Type B pancreatic cell (in vitro differentiated cells): ENCODE results near the gene TCF20. TPM values are rescaled to one million over a fixed set of nuclear protein-coding genes. Genes with fewer than 3 reads are reported as not detected.
A peak's percentile ranks its signal among the peaks of the same experiment; 100 is the strongest.

Source experiments
- DNase-seq: peaks from one replicate; pipeline ENCODE4 v3.0.0; 2021; ENCODE audit warnings: mixed read lengths; ENCODE audit not compliant: unreplicated experiment; ENCODE audit errors: extremely low spot score
- H3K27ac Mint-ChIP-seq: 2 replicates; pipeline ENCODE4 v1.8.0; 2021; ENCODE audit warnings: mild to moderate bottlenecking, mixed read lengths
- H3K27me3 Mint-ChIP-seq: 2 replicates; pipeline ENCODE4 v1.8.0; 2021; ENCODE audit warnings: mixed read lengths
- H3K36me3 Mint-ChIP-seq: 2 replicates; pipeline ENCODE4 v1.8.0; 2021; ENCODE audit warnings: mixed read lengths
- H3K4me1 Mint-ChIP-seq: one replicate; pipeline ENCODE4 v1.8.0; 2021; ENCODE audit warnings: mixed read lengths; ENCODE audit not compliant: unreplicated experiment
- H3K4me3 Mint-ChIP-seq: 2 replicates; pipeline ENCODE4 v1.8.0; 2021; ENCODE audit warnings: mild to moderate bottlenecking, mixed read lengths
- H3K9me3 Mint-ChIP-seq: 2 replicates; pipeline ENCODE4 v1.8.0; 2021; ENCODE audit warnings: mixed read lengths
- total RNA-seq: library from RNA; stranded (reverse); gene quantifications from 2 replicates; pipeline ENCODE4 v1.2.1, GENCODE V29; 2021; ENCODE audit warnings: low replicate concordance
- TF ChIP-seq, protein P1 (sequence below): fragments of 200-600 bp; sonication (generic); conservative IDR thresholded peaks from 2 replicates; pipeline ENCODE4 v1.5.0; 2021; ENCODE audit warnings: antibody characterized with exemption, mild to moderate bottlenecking

Gene TCF20
- total RNA-seq, 1 donor from 2014 or later: 65.1 TPM

DNA sequence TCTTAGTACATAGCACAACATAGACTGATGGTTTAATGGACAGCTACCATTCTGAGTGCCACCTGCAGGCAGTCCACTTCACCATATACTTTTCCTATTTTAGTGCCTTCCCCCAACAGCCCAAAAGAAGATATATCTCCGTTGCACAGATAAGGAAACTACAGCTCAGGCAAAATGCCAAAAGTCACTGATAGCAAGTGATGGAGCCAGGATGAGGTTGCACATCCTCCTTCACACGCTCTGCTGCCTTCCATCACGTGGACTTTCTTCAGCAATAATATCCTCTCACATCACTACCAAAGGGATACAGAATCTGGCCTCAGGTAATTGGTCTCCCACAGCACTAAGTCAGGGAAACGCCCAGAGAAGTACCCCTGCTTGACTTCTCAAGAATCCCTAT is 7.5 kb downstream of the TCF20 start:
- no peaks in the 10 kb centered on the region for H3K9me3 Mint-ChIP-seq
- no peak overlapping the region for H3K27ac Mint-ChIP-seq
- H3K36me3 Mint-ChIP-seq: no peaks in the 10 kb centered on the region
- TF ChIP-seq, protein P1, sequence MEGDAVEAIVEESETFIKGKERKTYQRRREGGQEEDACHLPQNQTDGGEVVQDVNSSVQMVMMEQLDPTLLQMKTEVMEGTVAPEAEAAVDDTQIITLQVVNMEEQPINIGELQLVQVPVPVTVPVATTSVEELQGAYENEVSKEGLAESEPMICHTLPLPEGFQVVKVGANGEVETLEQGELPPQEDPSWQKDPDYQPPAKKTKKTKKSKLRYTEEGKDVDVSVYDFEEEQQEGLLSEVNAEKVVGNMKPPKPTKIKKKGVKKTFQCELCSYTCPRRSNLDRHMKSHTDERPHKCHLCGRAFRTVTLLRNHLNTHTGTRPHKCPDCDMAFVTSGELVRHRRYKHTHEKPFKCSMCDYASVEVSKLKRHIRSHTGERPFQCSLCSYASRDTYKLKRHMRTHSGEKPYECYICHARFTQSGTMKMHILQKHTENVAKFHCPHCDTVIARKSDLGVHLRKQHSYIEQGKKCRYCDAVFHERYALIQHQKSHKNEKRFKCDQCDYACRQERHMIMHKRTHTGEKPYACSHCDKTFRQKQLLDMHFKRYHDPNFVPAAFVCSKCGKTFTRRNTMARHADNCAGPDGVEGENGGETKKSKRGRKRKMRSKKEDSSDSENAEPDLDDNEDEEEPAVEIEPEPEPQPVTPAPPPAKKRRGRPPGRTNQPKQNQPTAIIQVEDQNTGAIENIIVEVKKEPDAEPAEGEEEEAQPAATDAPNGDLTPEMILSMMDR: no peak
- DNase-seq: no peak
- no peak overlapping the region for H3K4me3 Mint-ChIP-seq
- H3K27me3 Mint-ChIP-seq: no peaks in the 10 kb centered on the region
- H3K4me1 Mint-ChIP-seq: peaks cover 59% of the 10 kb centered on the region

DNA sequence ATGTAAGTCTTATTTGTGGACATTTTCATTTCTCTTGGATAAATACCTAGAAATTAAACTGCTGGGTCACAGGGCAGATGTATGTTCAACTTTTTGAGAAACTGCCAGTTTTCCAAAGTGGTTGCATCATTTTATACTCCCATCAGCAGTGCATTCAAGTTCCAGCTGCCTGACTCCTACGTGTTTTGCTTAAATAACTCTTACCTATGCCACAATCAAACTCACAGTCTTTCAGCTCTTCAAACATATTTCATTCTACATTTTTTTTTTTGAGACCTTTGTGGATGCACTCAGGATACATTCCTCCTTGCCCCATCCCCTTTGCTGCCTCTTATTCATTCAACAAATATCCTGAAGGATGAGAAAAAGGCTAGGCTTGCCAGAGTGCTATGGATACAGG is 9.2 kb downstream of the TCF20 start:
- no peak for DNase-seq
- Mint-ChIP-seq H3K4me1 (peaks cover 64% of the 10 kb centered on the region), H3K4me3 (no peak overlapping the region), H3K9me3 (no peaks in the 10 kb centered on the region), H3K27me3 (no peaks in the 10 kb centered on the region), H3K27ac (no peak overlapping the region), H3K36me3 (no peaks in the 10 kb centered on the region)
- TF ChIP-seq, protein P1: no peak

DNA sequence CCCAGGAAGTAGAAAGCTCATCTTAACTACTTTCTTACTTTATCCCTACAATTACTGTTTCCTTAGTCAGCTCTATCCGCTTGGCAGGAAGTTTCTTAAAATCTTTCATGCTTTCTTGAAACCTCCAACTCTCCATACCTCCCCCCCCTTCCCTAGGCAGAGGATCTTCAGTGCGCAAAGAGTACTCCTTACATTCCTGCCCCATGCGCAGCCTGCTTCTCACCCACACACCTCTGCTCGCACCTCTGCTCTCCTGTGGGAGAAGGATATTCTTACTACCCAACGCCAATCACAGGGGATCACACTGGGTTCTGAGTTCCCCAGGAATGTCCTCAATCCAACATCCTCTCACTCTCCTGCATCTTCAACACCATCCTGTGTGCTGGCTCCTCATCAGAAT is 12.3 kb downstream of the TCF20 start:
- no peak for DNase-seq
- H3K4me3 Mint-ChIP-seq: no peak overlapping the region
- H3K9me3 Mint-ChIP-seq: no peaks in the 10 kb centered on the region
- no peak overlapping the region for H3K27ac Mint-ChIP-seq
- no peaks in the 10 kb centered on the region for H3K27me3 Mint-ChIP-seq
- TF ChIP-seq, protein P1: no peak
- H3K4me1 Mint-ChIP-seq: peaks cover 52% of the 10 kb centered on the region
- H3K36me3 Mint-ChIP-seq: peaks cover 7% of the 10 kb centered on the region

DNA sequence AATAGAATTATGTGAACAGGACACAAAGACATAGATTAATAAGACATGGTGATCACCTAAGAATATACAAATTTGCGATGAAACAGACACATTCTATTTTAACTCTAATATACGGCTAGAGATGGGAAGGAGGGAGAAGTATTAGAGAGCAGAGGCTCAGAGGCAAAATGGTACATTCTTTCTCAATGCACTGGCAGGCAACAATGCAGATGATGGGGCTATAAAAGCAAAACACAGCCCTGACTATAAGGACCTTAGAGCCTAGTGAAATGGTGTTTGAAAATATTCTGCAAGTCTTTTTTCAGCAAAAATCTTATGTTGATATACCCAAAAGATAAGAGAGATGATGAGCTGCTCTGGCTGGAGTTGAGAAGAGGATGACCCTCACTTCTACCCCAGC is 13.1 kb downstream of the TCF20 start:
- peaks cover 7% of the 10 kb centered on the region for H3K36me3 Mint-ChIP-seq
- peaks cover 45% of the 10 kb centered on the region for H3K4me1 Mint-ChIP-seq
- no peak overlapping the region for H3K27ac Mint-ChIP-seq
- TF ChIP-seq, protein P1: no peak
- no peak for DNase-seq
- no peak overlapping the region for H3K4me3 Mint-ChIP-seq
- no peaks in the 10 kb centered on the region for H3K9me3 Mint-ChIP-seq
- H3K27me3 Mint-ChIP-seq: no peaks in the 10 kb centered on the region

DNA sequence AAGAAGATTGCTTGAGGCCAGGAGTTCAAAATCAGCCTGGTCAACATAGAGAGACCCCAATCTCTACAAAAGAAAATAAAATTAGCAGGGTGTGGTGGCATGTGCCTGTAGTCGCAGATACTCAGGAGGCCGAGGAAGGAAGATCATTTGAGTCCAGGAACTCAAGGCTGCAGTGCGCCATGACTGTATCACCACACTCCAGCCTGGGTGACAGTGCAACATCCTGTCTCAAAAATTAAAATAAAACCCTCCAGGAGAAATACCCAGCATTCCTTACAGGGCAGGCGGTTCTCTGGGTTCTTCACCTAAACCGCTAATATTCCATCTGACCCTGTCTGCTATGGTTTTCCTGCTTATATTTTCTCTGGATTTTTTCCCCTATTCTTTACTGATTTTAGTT is 13.5 kb downstream of the TCF20 start:
- H3K27ac Mint-ChIP-seq: no peak overlapping the region
- peaks cover 40% of the 10 kb centered on the region for H3K4me1 Mint-ChIP-seq
- H3K9me3 Mint-ChIP-seq: no peaks in the 10 kb centered on the region
- H3K36me3 Mint-ChIP-seq: peaks cover 7% of the 10 kb centered on the region
- TF ChIP-seq, protein P1: no peak
- no peak for DNase-seq
- no peaks in the 10 kb centered on the region for H3K27me3 Mint-ChIP-seq
- H3K4me3 Mint-ChIP-seq: no peak overlapping the region

DNA sequence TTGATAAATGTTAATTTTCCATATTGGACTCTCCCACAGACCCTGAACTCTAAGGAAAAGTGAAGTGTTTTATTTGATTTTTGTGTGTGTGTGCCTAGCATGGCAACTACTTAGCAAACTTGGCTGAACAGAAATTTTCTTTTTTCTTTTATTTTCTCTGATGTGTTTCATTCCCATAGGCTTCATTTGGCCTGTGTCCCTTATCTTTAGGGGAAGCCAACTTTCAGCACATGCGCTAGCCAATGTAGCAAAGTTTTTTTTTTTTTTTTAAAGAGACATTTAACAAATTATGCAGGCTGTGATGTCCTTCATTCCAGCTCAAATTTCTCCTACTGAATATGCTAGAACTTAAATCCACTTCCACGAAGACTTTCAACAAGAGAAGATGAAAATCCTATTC is 14.2 kb downstream of the TCF20 start:
- Mint-ChIP-seq H3K27me3 (no peaks in the 10 kb centered on the region), H3K9me3 (no peaks in the 10 kb centered on the region), H3K36me3 (peaks cover 7% of the 10 kb centered on the region), H3K27ac (peak overlapping the region; percentile 2), H3K4me3 (no peak overlapping the region), H3K4me1 (peaks cover 36% of the 10 kb centered on the region)
- TF ChIP-seq, protein P1: no peak
- DNase-seq: no peak
